Activated CD8-positive, alpha-beta T cell treated with anti-CD3 and anti-CD28 coated beads for 36 hours (primary cell): ENCODE data around the gene NOTCH2. TPM values are rescaled to one million over a fixed set of nuclear protein-coding genes. Genes with fewer than 3 reads are reported as not detected.

Experiments used
- ATAC-seq: fragments of 200-7000 bp; cut with Tn5 transposase; one replicate; pipeline ENCODE4 v1.10.0; 2021; ENCODE audit warnings: mild to moderate bottlenecking, moderate library complexity
- CTCF ChIA-PET: fragments of 350-600 bp; sonication (Branson Sonifier 250); formaldehyde crosslinking; loops from one replicate; lab custom pipeline; 2021; ENCODE audit warnings: antibody characterized with exemption; lab: Charles Lee
- POLR2A ChIA-PET: fragments of 350-600 bp; sonication (Branson Sonifier 250); formaldehyde crosslinking; loops from one replicate; lab custom pipeline; 2021; ENCODE audit warnings: antibody characterized with exemption; lab: Charles Lee
- DNase-seq: peaks from one replicate; pipeline ENCODE4 v3.0.0-alpha.2; 2020
- H3K27ac Mint-ChIP-seq: one replicate; pipeline ENCODE4 v1.8.0; 2021; ENCODE audit warnings: mild to moderate bottlenecking, mixed read lengths
- H3K27me3 Mint-ChIP-seq: one replicate; pipeline ENCODE4 v1.8.0; 2021; ENCODE audit warnings: mixed read lengths
- H3K36me3 Mint-ChIP-seq: one replicate; pipeline ENCODE4 v1.8.0; 2021; ENCODE audit warnings: low read depth, mixed read lengths
- H3K4me1 Mint-ChIP-seq: one replicate; pipeline ENCODE4 v1.8.0; 2021; ENCODE audit warnings: low read depth, mixed read lengths
- H3K4me3 Mint-ChIP-seq: one replicate; pipeline ENCODE4 v1.8.0; 2021; ENCODE audit warnings: mild to moderate bottlenecking, moderate library complexity, mixed read lengths
- H3K9me3 Mint-ChIP-seq: one replicate; pipeline ENCODE4 v1.8.0; 2021; ENCODE audit warnings: mixed read lengths
- intact Hi-C: fragments of 100-400 bp; cut with micrococcal nuclease; formaldehyde crosslinking; loops from one replicate; pipeline ENCODE4 v1.10.0; 2022
- total RNA-seq, 2 experiments: library from RNA; stranded (reverse); gene quantifications; one replicate each; pipeline ENCODE4 v1.2.3, GENCODE V29; 2021
- TF ChIP-seq, protein P1 (sequence below): fragments of 200-600 bp; IDR thresholded peaks from one replicate; pipeline ENCODE4 v1.8.0; 2022; ENCODE audit warnings: antibody characterized with exemption, mild to moderate bottlenecking

NOTCH2 gene
- total RNA-seq, 2 experiments from 2014 or later: 37.6 to 41.3 TPM

DNA sequence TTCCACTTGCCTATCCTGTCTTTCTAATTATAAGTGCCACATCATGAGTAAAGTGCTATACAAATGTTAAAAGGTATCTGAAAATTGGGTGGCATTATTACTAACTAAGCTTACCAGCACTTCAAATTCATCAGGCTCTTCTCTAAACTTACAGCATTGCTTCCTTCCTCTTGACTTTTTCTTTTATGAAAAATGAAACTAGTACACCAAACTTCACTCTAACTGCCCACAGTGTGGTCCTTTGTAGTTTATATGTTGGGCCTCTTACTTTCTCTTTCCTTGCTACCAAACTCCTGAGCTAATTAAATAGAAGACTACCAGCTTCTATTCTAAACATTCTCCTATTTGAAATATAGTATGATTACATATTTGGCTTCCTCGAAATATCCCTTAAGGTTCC is 81.8 kb downstream of the NOTCH2 start:
- Mint-ChIP-seq H3K4me3 (peak overlapping the region; percentile 52), H3K9me3 (no peaks in the 10 kb centered on the region), H3K36me3 (peaks cover 19% of the 10 kb centered on the region), H3K27ac (peak overlapping the region; percentile 84), H3K4me1 (peaks cover 34% of the 10 kb centered on the region), H3K27me3 (no peaks in the 10 kb centered on the region)
- peak; percentile 13 for DNase-seq
- ATAC-seq: peak; percentile 61
- POLR2A ChIA-PET: interaction anchor here (0.8 kb wide), 1 partner anchor 367 kb away, joined by 4 read pairs; no protein-coding TSS in a partner anchor
- intact Hi-C loops: no loop called here
- CTCF ChIA-PET: interaction anchor here (3.8 kb wide), 1 partner anchor 19 kb away, joined by 24 read pairs; no protein-coding TSS in a partner anchor
- TF ChIP-seq, protein P1, sequence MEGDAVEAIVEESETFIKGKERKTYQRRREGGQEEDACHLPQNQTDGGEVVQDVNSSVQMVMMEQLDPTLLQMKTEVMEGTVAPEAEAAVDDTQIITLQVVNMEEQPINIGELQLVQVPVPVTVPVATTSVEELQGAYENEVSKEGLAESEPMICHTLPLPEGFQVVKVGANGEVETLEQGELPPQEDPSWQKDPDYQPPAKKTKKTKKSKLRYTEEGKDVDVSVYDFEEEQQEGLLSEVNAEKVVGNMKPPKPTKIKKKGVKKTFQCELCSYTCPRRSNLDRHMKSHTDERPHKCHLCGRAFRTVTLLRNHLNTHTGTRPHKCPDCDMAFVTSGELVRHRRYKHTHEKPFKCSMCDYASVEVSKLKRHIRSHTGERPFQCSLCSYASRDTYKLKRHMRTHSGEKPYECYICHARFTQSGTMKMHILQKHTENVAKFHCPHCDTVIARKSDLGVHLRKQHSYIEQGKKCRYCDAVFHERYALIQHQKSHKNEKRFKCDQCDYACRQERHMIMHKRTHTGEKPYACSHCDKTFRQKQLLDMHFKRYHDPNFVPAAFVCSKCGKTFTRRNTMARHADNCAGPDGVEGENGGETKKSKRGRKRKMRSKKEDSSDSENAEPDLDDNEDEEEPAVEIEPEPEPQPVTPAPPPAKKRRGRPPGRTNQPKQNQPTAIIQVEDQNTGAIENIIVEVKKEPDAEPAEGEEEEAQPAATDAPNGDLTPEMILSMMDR: no peak

- POLR2A ChIA-PET: interaction anchor here (0.8 kb wide), 1 partner anchor 367 kb away, joined by 4 read pairs; no protein-coding TSS in a partner anchor
- H3K4me3 Mint-ChIP-seq: no peak overlapping the region
Measured at GRCh38 chr1:119987112-119987511, 82.3 kb downstream of the NOTCH2 start.

DNA sequence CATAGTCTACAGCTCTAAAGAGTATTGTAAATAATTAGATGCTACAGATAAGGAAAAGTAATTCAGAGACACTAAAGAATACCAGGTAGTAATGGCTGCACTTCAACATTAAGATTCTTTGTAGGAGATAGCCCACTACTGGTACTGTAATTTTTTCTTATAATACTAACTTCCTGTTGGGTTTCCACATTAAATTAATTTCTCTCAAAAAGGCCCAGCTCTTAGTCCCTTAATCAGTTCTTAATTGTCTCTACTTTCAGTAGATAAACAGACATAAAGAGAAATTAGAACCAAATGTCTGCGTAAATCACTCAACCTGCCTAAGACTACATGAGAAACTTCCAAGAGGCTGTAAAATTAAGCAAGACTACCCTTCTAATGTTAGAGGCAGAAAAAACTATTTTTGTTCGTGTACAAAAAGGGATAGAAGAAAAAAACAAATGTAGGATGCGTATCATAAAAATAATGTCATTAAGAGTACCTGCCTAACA is 83.4 kb downstream of the NOTCH2 start:
- Mint-ChIP-seq H3K4me1 (peaks cover 40% of the 10 kb centered on the region), H3K27me3 (no peaks in the 10 kb centered on the region), H3K4me3 (no peak overlapping the region), H3K27ac (no peak overlapping the region), H3K9me3 (no peaks in the 10 kb centered on the region), H3K36me3 (peaks cover 19% of the 10 kb centered on the region)
- intact Hi-C loops: no loop called here
- no peak for ATAC-seq
- CTCF ChIA-PET: interaction anchor here (3.8 kb wide), 1 partner anchor 18 kb away, joined by 24 read pairs; no protein-coding TSS in a partner anchor
- POLR2A ChIA-PET: no interaction called here
- TF ChIP-seq, protein P1: no peak
- DNase-seq: no peak

More at GRCh38 chr1:119987112-119987511, 82.3 kb downstream of the NOTCH2 start:
- no peaks in the 10 kb centered on the region for H3K27me3 Mint-ChIP-seq
- peak overlapping the region; percentile 84 for H3K27ac Mint-ChIP-seq
- CTCF ChIA-PET: interaction anchor here (3.8 kb wide), 1 partner anchor 19 kb away, joined by 24 read pairs; no protein-coding TSS in a partner anchor
- peak; percentile 26 for DNase-seq
- intact Hi-C loops: no loop called here
- peaks cover 36% of the 10 kb centered on the region for H3K4me1 Mint-ChIP-seq
- TF ChIP-seq, protein P1: no peak
- ATAC-seq: peak; percentile 77
- H3K9me3 Mint-ChIP-seq: no peaks in the 10 kb centered on the region
- peaks cover 19% of the 10 kb centered on the region for H3K36me3 Mint-ChIP-seq

DNA sequence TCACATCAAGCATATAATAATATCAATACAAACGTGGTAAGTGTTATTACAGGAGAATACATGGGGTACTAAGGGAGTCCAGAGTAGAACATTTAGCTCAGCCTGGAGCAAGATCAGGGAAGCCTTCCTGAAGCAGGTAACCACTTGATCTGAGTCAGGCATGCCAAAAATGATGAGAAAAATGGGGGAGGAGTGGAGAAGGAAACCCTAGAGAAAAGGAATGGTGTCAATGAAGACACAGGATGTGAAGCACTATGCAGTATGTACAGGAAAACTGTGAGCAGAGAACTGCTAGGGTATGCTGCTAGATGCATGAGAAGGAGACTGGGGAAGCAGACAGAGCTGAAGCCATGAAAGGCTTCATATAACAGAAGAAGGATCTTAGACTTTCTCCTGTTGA is 84.7 kb downstream of the NOTCH2 start:
- Mint-ChIP-seq H3K36me3 (peaks cover 19% of the 10 kb centered on the region), H3K9me3 (no peaks in the 10 kb centered on the region), H3K4me3 (no peak overlapping the region), H3K4me1 (peaks cover 40% of the 10 kb centered on the region), H3K27ac (no peak overlapping the region), H3K27me3 (no peaks in the 10 kb centered on the region)
- TF ChIP-seq, protein P1: no peak
- intact Hi-C loops: no loop called here
- ChIA-PET POLR2A (no interaction called here), CTCF (interaction anchor here (6.1 kb wide), 1 partner anchor 17 kb away, joined by 34 read pairs; no protein-coding TSS in a partner anchor)
- ATAC-seq (no peak), DNase-seq (no peak)

GRCh38 chr1:119981986-119982815 is 87.3 kb downstream of the NOTCH2 start:
- ATAC-seq: no peak
- Mint-ChIP-seq H3K4me3 (no peak overlapping the region), H3K27ac (no peak overlapping the region), H3K4me1 (peaks cover 22% of the 10 kb centered on the region), H3K27me3 (no peaks in the 10 kb centered on the region), H3K9me3 (no peaks in the 10 kb centered on the region), H3K36me3 (peaks cover 15% of the 10 kb centered on the region)
- ChIA-PET CTCF (interaction anchor here (1.0 to 6.1 kb wide), 3 partner anchors 12 to 34 kb away, joined by 3 to 34 read pairs (median 5); no protein-coding TSS in a partner anchor), POLR2A (no interaction called here)
- intact Hi-C loops: no loop called here
- TF ChIP-seq, protein P1: no peak
- no peak for DNase-seq
